GM23248 (cell line): ENCODE measurements around the gene RNF215.

Experiments used
- EZH2 ChIP-seq: fragments of 200-600 bp; sonication (generic); IDR thresholded peaks from 2 replicates; pipeline ENCODE4 v1.6.1; 2018; ENCODE audit warnings: antibody characterized with exemption, mild to moderate bottlenecking; ENCODE audit not compliant: insufficient read depth, poor library complexity, severe bottlenecking
- EZH2phosphoT487 ChIP-seq: fragments of 200-600 bp; sonication (generic); IDR thresholded peaks from 2 replicates; pipeline ENCODE4 v1.6.1; 2018; ENCODE audit warnings: antibody characterized with exemption, moderate library complexity, mild to moderate bottlenecking, low read depth; ENCODE audit not compliant: insufficient read depth

DNA sequence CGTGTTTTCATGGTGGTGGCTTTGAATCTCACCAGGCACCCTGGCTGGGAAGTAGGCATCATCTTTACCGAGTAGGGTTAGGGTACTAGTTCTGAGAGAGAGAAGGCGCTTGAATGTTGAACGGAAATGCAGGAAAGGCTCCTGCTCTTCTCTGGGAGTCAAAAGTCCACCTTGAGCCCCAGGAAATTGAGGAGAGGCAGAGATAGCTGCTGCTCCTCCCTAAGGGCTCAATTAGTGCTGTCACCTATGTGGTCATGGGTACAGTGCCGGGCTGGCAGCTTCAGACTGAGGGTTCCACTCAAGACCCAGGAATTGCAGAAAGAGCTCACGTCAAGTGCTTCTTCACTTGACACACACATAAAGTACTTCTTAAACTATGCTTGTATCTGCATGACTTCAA, 28.7 kb downstream of the RNF215 start:
- TF ChIP-seq EZH2phosphoT487 (no peak), EZH2 (no peak)
